ENCODE data around the gene RALGAPB. TPM values are rescaled to one million over a fixed set of nuclear protein-coding genes. Genes with fewer than 3 reads are reported as not detected.

RALGAPB gene
- total RNA-seq, 1 experiment from 2014 or later, result 24.0 TPM

DNA sequence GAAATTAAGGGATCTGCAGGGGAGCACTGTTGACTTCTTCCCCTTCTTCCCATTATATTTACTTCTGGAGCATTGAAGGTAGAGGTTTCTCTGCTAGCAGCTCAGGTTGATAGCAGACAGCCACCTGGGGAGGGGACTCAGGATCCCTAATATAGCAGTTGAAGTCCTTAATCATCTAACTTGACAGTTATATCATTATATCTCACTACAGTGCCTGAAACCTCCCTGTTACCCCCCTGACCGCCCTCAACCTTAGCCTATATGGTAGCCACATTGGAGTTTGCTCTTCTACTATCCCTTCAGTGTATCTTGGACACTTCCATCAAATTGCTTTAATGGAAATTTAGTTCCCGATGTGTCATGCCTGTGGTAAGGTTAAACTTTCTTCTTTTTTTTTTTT, 7.0 kb downstream of the RALGAPB start:
- ChIA-PET RAD21 (ENCODE audit: low non-redundant PET in 1 of 2, low total read pairs in 2 of 2, uncharacterized antibody in 2 of 2, unreplicated experiment in 2 of 2) (no interaction called here), CTCF (no interaction called here), POLR2A (no interaction called here)
- H3K27ac ChIP-seq (ENCODE audit: low read depth, low read length), result no peak overlapping the region
- H3K4me2 ChIP-seq (ENCODE audit: low read length), result no peak overlapping the region
- no peak overlapping the region for H3K4me3 ChIP-seq (replicated peaks in 1 of 2; ENCODE audit: low read depth in 1 of 2, low read length in 2 of 2)
- no peak for DNase-seq (ENCODE audit: low read depth, low spot score)
- intact Hi-C loops (cut with micrococcal nuclease), result no loop called here
- no peaks in the 10 kb centered on the region for H3K9me2 ChIP-seq (ENCODE audit: insufficient read depth)
- no peak for ATAC-seq
- no peaks in the 10 kb centered on the region for H3K27me3 ChIP-seq (ENCODE audit: insufficient read depth, low read length)
- TF ChIP-seq EZH2 (IDR thresholded peaks at IDR 0.05) (no peak), ELF1 (IDR thresholded peaks at IDR 0.05; ENCODE audit: borderline replicate concordance, low read depth) (no peak), ZNF274 (IDR thresholded peaks at IDR 0.05; ENCODE audit: low read depth, low read length) (no peak), CBX3 (IDR thresholded peaks at IDR 0.05; ENCODE audit: low read depth) (no peak)
- TF ChIP-seq, protein P1, sequence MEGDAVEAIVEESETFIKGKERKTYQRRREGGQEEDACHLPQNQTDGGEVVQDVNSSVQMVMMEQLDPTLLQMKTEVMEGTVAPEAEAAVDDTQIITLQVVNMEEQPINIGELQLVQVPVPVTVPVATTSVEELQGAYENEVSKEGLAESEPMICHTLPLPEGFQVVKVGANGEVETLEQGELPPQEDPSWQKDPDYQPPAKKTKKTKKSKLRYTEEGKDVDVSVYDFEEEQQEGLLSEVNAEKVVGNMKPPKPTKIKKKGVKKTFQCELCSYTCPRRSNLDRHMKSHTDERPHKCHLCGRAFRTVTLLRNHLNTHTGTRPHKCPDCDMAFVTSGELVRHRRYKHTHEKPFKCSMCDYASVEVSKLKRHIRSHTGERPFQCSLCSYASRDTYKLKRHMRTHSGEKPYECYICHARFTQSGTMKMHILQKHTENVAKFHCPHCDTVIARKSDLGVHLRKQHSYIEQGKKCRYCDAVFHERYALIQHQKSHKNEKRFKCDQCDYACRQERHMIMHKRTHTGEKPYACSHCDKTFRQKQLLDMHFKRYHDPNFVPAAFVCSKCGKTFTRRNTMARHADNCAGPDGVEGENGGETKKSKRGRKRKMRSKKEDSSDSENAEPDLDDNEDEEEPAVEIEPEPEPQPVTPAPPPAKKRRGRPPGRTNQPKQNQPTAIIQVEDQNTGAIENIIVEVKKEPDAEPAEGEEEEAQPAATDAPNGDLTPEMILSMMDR (IDR thresholded peaks at IDR 0.05 in 2 of 3, conservative IDR thresholded peaks at IDR 0.05 in 1 of 3; ENCODE audit: borderline replicate concordance in 1 of 3, insufficient read depth in 1 of 3, low read depth in 2 of 3, low read length in 2 of 3), result no peak
- H3K4me1 ChIP-seq (ENCODE audit: control insufficient read depth in 1 of 2, insufficient read depth in 2 of 2, low read length in 2 of 2), result no peaks in the 10 kb centered on the region
- H2AFZ ChIP-seq (ENCODE audit: low read depth, low read length, poor library complexity, severe bottlenecking), result no peak overlapping the region
- H3K9ac ChIP-seq (ENCODE audit: low read length), result no peak overlapping the region
- H4K20me1 ChIP-seq (ENCODE audit: insufficient read depth), result no peaks in the 10 kb centered on the region
- no peaks in the 10 kb centered on the region for H3K36me3 ChIP-seq (ENCODE audit: control insufficient read depth in 1 of 2, insufficient read depth in 2 of 2, low read length in 2 of 2)
- no peaks in the 10 kb centered on the region for H3K9me3 ChIP-seq (ENCODE audit: control insufficient read depth in 1 of 2, insufficient read depth in 1 of 2, low read depth in 1 of 2, low read length in 2 of 2)
- BruUV-seq (replicated peaks), result no TSS peak
- H3K79me2 ChIP-seq (ENCODE audit: insufficient read depth, low read length), result peaks cover 80% of the 10 kb centered on the region

DNA sequence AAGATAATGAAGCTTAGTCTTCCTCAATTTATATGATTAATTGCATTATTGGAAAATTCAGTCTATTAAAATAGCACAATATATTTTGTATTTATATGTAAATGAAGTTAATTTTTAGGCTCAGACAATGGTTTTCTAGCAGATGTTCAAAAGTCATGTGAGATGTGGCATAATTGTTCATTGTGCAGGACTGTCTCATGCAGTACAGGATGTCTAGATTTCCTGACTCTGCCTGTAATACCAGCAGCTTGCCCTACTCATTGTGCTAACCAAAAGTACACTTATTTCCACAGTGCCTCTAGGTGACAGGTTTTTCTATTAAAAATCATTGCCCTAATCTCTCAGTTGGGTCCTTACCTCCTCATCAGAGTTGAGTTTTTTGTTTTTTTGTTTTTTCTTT, 12.4 kb downstream of the RALGAPB start:
- H3K27ac ChIP-seq (ENCODE audit: low read depth, low read length), result no peak overlapping the region
- H4K20me1 ChIP-seq (ENCODE audit: insufficient read depth), result no peaks in the 10 kb centered on the region
- no peak overlapping the region for H3K4me2 ChIP-seq (ENCODE audit: low read length)
- peaks cover 55% of the 10 kb centered on the region for H3K79me2 ChIP-seq (ENCODE audit: insufficient read depth, low read length)
- ChIA-PET POLR2A (no interaction called here), CTCF (interaction anchor here (2.8 kb wide), 1 partner anchor 12 kb away, joined by 7 read pairs; the partner anchor contains the start of gene RALGAPB), RAD21 (ENCODE audit: low non-redundant PET in 1 of 2, low total read pairs in 2 of 2, uncharacterized antibody in 2 of 2, unreplicated experiment in 2 of 2) (no interaction called here)
- no peak overlapping the region for H2AFZ ChIP-seq (ENCODE audit: low read depth, low read length, poor library complexity, severe bottlenecking)
- peaks cover 0 to 6% of the 10 kb centered on the region in 2 experiments; a peak in 2 of 4 replicates for H3K4me1 ChIP-seq (ENCODE audit: control insufficient read depth in 1 of 2, insufficient read depth in 2 of 2, low read length in 2 of 2)
- H3K9ac ChIP-seq (ENCODE audit: low read length), result no peak overlapping the region
- intact Hi-C loops (cut with micrococcal nuclease), result no loop called here
- TF ChIP-seq ZFX (IDR thresholded peaks at IDR 0.05) (no peak), TCF7L2 (IDR thresholded peaks at IDR 0.05; ENCODE audit: borderline replicate concordance, extremely low read depth, insufficient read depth, insufficient read length) (no peak), SRF (IDR thresholded peaks at IDR 0.05; ENCODE audit: low read depth) (no peak), SIN3A (IDR thresholded peaks at IDR 0.05; ENCODE audit: low read depth) (no peak), EZH2phosphoT487 (IDR thresholded peaks at IDR 0.05; ENCODE audit: borderline replicate concordance) (no peak), EZH2 (IDR thresholded peaks at IDR 0.05) (no peak)
- TF ChIP-seq, protein P2, sequence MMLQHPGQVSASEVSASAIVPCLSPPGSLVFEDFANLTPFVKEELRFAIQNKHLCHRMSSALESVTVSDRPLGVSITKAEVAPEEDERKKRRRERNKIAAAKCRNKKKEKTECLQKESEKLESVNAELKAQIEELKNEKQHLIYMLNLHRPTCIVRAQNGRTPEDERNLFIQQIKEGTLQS (IDR thresholded peaks at IDR 0.05), result no peak
- H3K27me3 ChIP-seq (ENCODE audit: insufficient read depth, low read length), result no peaks in the 10 kb centered on the region
- ATAC-seq (no peak), DNase-seq (ENCODE audit: low read depth, low spot score) (no peak)
- no peaks in the 10 kb centered on the region for H3K9me3 ChIP-seq (ENCODE audit: control insufficient read depth in 1 of 2, insufficient read depth in 1 of 2, low read depth in 1 of 2, low read length in 2 of 2)
- H3K9me2 ChIP-seq (ENCODE audit: insufficient read depth), result no peaks in the 10 kb centered on the region
- BruUV-seq (replicated peaks), result no TSS peak
- H3K36me3 ChIP-seq (ENCODE audit: control insufficient read depth in 1 of 2, insufficient read depth in 2 of 2, low read length in 2 of 2), result peaks cover 5 to 9% of the 10 kb centered on the region in 2 experiments; a peak in 2 of 4 replicates
- no peak overlapping the region for H3K4me3 ChIP-seq (replicated peaks in 1 of 2; ENCODE audit: low read depth in 1 of 2, low read length in 2 of 2)

Data from HCT116 (cell line).